Measurements from ENCODE around the gene KDM2A. TPM values are rescaled to one million over a fixed set of nuclear protein-coding genes. Genes with fewer than 3 reads are reported as not detected.

KDM2A gene
- total RNA-seq, 1 donor from 2014 or later: 70.4 TPM

DNA sequence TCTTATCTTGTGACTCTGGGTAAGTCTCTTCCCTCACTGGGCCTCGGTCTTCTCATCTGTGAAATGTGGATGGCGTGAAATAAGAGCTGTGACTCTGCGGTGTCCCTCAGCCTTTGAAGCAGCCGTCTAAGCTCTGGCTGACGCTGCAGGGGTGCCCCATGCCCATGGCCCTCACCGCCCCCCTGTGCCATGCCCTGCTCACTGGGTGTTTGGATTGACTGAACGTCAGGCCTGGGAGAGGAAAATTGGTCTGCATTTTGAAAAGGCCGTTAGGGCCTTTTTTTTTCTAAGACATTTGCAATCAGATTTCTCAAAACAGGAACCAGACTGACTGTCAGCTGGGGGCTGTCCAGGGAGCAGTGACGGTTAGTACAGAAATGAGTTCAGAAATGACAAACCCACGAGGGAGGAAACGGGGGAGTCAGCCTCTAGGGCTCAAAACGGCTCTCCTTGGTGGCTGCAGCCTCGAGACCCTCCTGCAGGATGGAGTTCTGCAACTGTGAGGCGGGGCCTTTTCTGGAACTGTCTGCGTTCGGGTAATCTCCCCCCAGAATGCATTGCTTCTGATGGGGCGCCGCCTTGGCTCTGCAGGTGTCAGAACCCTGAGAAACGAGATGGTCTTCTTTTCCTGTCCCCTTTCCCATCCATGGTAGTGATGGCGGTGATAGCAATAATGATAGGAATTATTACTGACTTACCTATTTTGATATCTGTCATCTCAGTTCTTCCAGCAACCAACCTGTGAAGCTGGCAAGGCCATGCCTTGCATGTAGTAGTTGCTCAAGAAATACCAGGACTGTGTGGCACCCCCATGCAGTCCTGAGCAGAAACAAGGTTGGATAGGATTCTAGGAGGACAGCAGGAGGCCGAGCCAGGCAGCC lies 149.3 kb downstream of the KDM2A start:
- no peak for TF ChIP-seq EZH2 (IDR thresholded peaks at IDR 0.05; ENCODE audit: insufficient read depth, low read length)
- TF ChIP-seq, protein P1, sequence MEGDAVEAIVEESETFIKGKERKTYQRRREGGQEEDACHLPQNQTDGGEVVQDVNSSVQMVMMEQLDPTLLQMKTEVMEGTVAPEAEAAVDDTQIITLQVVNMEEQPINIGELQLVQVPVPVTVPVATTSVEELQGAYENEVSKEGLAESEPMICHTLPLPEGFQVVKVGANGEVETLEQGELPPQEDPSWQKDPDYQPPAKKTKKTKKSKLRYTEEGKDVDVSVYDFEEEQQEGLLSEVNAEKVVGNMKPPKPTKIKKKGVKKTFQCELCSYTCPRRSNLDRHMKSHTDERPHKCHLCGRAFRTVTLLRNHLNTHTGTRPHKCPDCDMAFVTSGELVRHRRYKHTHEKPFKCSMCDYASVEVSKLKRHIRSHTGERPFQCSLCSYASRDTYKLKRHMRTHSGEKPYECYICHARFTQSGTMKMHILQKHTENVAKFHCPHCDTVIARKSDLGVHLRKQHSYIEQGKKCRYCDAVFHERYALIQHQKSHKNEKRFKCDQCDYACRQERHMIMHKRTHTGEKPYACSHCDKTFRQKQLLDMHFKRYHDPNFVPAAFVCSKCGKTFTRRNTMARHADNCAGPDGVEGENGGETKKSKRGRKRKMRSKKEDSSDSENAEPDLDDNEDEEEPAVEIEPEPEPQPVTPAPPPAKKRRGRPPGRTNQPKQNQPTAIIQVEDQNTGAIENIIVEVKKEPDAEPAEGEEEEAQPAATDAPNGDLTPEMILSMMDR (IDR thresholded peaks at IDR 0.05; ENCODE audit: insufficient read depth, low read depth, low read length): no peak
- Histone ChIP-seq H3K4me2 (ENCODE audit: low read length) (peak overlapping the region; percentile 99), H3K9ac (ENCODE audit: low read length) (peak overlapping the region; percentile 83), H3K27ac (ENCODE audit: low read depth, low read length) (no peak overlapping the region), H3K4me3 (ENCODE audit: insufficient read depth, low read depth, low read length) (peak overlapping the region; percentile 70), H3K27me3 (ENCODE audit: insufficient read depth, low read length) (no peaks in the 10 kb centered on the region), H2AFZ (ENCODE audit: low read depth, low read length) (no peak overlapping the region), H3K4me1 (ENCODE audit: insufficient read depth, low read length) (peaks cover 33% of the 10 kb centered on the region), H4K20me1 (ENCODE audit: insufficient read depth, low read length) (peaks cover 64% of the 10 kb centered on the region), H3K9me3 (ENCODE audit: insufficient read depth, low read depth, low read length) (no peaks in the 10 kb centered on the region), H3K79me2 (ENCODE audit: insufficient read depth, low read length) (peaks cover 73% of the 10 kb centered on the region), H3K36me3 (ENCODE audit: insufficient read depth, low read length) (no peaks in the 10 kb centered on the region)
- H3K27me3 Mint-ChIP-seq (ENCODE audit: low read depth, unreplicated experiment): peaks cover 5% of the 10 kb centered on the region
- H3K4me3 Mint-ChIP-seq (ENCODE audit: unreplicated experiment): peak overlapping the region; percentile 94
- no peak overlapping the region for H3K27ac Mint-ChIP-seq (ENCODE audit: unreplicated experiment)
- peaks cover 4% of the 10 kb centered on the region for H3K36me3 Mint-ChIP-seq (ENCODE audit: low read depth, unreplicated experiment)
- FAIRE-seq (no peak), DNase-seq (ENCODE audit: low read depth) (no peak)
- H3K4me1 Mint-ChIP-seq (ENCODE audit: low read depth, unreplicated experiment): peaks cover 18% of the 10 kb centered on the region
- H3K9me3 Mint-ChIP-seq (ENCODE audit: unreplicated experiment): no peaks in the 10 kb centered on the region

DNA sequence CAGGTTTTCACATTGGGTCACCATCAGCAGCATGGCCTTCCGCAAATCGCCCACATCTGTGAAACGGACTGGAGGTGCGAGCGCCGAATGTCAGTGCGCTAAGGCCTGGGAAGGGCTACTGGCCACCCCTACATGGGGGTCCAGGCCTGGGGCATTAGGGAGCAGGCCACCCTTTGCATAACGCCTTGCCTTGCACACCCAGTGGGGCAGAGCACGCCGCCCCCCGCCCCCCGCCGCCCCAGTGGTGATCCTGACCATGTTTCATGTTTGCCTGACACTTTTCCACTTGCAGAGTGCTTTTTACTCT lies 149.9 kb downstream of the KDM2A start:
- DNase-seq (ENCODE audit: low read depth): no peak
- Histone ChIP-seq H3K27ac (ENCODE audit: low read depth, low read length) (no peak overlapping the region), H3K27me3 (ENCODE audit: insufficient read depth, low read length) (no peaks in the 10 kb centered on the region), H3K4me1 (ENCODE audit: insufficient read depth, low read length) (peaks cover 33% of the 10 kb centered on the region), H3K9me3 (ENCODE audit: insufficient read depth, low read depth, low read length) (no peaks in the 10 kb centered on the region), H3K4me2 (ENCODE audit: low read length) (no peak overlapping the region), H3K36me3 (ENCODE audit: insufficient read depth, low read length) (no peaks in the 10 kb centered on the region), H4K20me1 (ENCODE audit: insufficient read depth, low read length) (peaks cover 64% of the 10 kb centered on the region), H2AFZ (ENCODE audit: low read depth, low read length) (no peak overlapping the region), H3K4me3 (ENCODE audit: insufficient read depth, low read depth, low read length) (no peak overlapping the region), H3K9ac (ENCODE audit: low read length) (no peak overlapping the region), H3K79me2 (ENCODE audit: insufficient read depth, low read length) (peaks cover 79% of the 10 kb centered on the region)
- no peak for TF ChIP-seq EZH2 (IDR thresholded peaks at IDR 0.05; ENCODE audit: insufficient read depth, low read length)
- TF ChIP-seq, protein P1 (IDR thresholded peaks at IDR 0.05; ENCODE audit: insufficient read depth, low read depth, low read length): no peak
- H3K36me3 Mint-ChIP-seq (ENCODE audit: low read depth, unreplicated experiment): peaks cover 4% of the 10 kb centered on the region
- peak overlapping the region; percentile 8 for H3K4me3 Mint-ChIP-seq (ENCODE audit: unreplicated experiment)
- H3K9me3 Mint-ChIP-seq (ENCODE audit: unreplicated experiment): no peaks in the 10 kb centered on the region
- peaks cover 18% of the 10 kb centered on the region for H3K4me1 Mint-ChIP-seq (ENCODE audit: low read depth, unreplicated experiment)
- no peak overlapping the region for H3K27ac Mint-ChIP-seq (ENCODE audit: unreplicated experiment)
- peaks cover 4% of the 10 kb centered on the region for H3K27me3 Mint-ChIP-seq (ENCODE audit: low read depth, unreplicated experiment)
- no peak for FAIRE-seq

Data from astrocyte (in vitro differentiated cells and primary cell).